ENCODE data around the gene HES5.

DNA sequence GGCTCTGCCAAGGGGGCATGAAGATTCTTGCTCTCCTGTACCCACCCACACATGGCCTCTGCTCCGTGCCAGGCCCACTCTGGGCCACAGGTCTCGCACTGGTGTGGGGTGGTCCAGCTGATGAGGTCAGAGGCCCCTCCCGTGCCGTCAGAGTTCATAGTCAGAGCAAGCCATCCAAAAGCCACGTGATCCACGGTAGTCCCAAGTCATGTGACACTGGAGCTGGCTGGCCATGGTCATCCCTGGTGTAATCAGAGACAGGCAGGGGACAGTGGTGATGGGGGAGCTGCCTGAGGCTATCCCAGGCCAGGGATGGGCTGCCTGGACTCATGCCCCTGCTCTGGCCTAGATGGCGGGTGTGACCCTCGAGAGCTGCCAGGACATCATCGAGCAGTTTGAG, 43.5 kb downstream of the HES5 start:
- TF ChIP-seq, protein P1, sequence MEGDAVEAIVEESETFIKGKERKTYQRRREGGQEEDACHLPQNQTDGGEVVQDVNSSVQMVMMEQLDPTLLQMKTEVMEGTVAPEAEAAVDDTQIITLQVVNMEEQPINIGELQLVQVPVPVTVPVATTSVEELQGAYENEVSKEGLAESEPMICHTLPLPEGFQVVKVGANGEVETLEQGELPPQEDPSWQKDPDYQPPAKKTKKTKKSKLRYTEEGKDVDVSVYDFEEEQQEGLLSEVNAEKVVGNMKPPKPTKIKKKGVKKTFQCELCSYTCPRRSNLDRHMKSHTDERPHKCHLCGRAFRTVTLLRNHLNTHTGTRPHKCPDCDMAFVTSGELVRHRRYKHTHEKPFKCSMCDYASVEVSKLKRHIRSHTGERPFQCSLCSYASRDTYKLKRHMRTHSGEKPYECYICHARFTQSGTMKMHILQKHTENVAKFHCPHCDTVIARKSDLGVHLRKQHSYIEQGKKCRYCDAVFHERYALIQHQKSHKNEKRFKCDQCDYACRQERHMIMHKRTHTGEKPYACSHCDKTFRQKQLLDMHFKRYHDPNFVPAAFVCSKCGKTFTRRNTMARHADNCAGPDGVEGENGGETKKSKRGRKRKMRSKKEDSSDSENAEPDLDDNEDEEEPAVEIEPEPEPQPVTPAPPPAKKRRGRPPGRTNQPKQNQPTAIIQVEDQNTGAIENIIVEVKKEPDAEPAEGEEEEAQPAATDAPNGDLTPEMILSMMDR (IDR thresholded peaks at IDR 0.05), result no peak
- TF ChIP-seq POLR2A (IDR thresholded peaks at IDR 0.05), result no peak
